GM23248 (cell line): ENCODE measurements around the gene AIP. TPM values are rescaled to one million over a fixed set of nuclear protein-coding genes. Genes with fewer than 3 reads are reported as not detected.

ENCODE experiments used
- DNase-seq: peaks from one replicate; pipeline ENCODE4 v3.0.0-alpha.2; 2015
- H2AFZ ChIP-seq: fragments of 200-600 bp; sonication (generic); 2 replicates; pipeline ENCODE4 v1.6.1; 2016; ENCODE audit warnings: antibody characterized with exemption
- H3F3A ChIP-seq: fragments of 200-600 bp; sonication (generic); 2 replicates; pipeline ENCODE4 v1.6.1; 2016; ENCODE audit warnings: mild to moderate bottlenecking, antibody characterized with exemption, mixed run types; ENCODE audit not compliant: insufficient read depth
- H3K27ac ChIP-seq: fragments of 200-600 bp; sonication (generic); 2 replicates; pipeline ENCODE4 v1.5.1; 2016; ENCODE audit warnings: mild to moderate bottlenecking
- H3K27me3 ChIP-seq: fragments of 200-600 bp; sonication (generic); replicated peaks from 2 replicates; pipeline ENCODE4 v1.6.1; 2016; ENCODE audit warnings: mild to moderate bottlenecking; ENCODE audit not compliant: insufficient read depth
- H3K36me3 ChIP-seq: fragments of 200-600 bp; sonication (generic); 2 replicates; pipeline ENCODE4 v1.6.1; 2016; ENCODE audit warnings: low read depth, mild to moderate bottlenecking
- H3K4me1 ChIP-seq: fragments of 200-600 bp; sonication (generic); 2 replicates; pipeline ENCODE4 v1.6.1; 2016; ENCODE audit warnings: mild to moderate bottlenecking; ENCODE audit not compliant: insufficient read depth
- H3K4me2 ChIP-seq: fragments of 200-600 bp; sonication (generic); one replicate; pipeline ENCODE4 v1.6.1; 2016; ENCODE audit warnings: mild to moderate bottlenecking; ENCODE audit not compliant: unreplicated experiment
- H3K4me3 ChIP-seq: fragments of 200-600 bp; sonication (generic); 2 replicates; pipeline ENCODE4 v1.5.1; 2016; ENCODE audit warnings: mild to moderate bottlenecking
- H3K79me2 ChIP-seq: fragments of 200-600 bp; sonication (generic); 2 replicates; pipeline ENCODE4 v1.6.1; 2016; ENCODE audit warnings: mild to moderate bottlenecking; ENCODE audit not compliant: insufficient read depth
- H3K9ac ChIP-seq: fragments of 200-600 bp; sonication (generic); 2 replicates; pipeline ENCODE4 v1.6.1; 2016; ENCODE audit warnings: mild to moderate bottlenecking
- H3K9me2 ChIP-seq: fragments of 200-600 bp; sonication (generic); 2 replicates; pipeline ENCODE4 v1.6.1; 2016; ENCODE audit warnings: mixed run types, mild to moderate bottlenecking, moderate library complexity; ENCODE audit not compliant: insufficient read depth
- H3K9me3 ChIP-seq: fragments of 200-600 bp; sonication (generic); one replicate; pipeline ENCODE4 v1.6.1; 2017; ENCODE audit warnings: low read depth
- H4K20me1 ChIP-seq: fragments of 200-600 bp; sonication (generic); 2 replicates; pipeline ENCODE4 v1.6.0; 2016; ENCODE audit not compliant: insufficient read depth
- EZH2 ChIP-seq: fragments of 200-600 bp; sonication (generic); IDR thresholded peaks from 2 replicates; pipeline ENCODE4 v1.6.1; 2018; ENCODE audit warnings: antibody characterized with exemption, mild to moderate bottlenecking; ENCODE audit not compliant: insufficient read depth, poor library complexity, severe bottlenecking
- EZH2phosphoT487 ChIP-seq: fragments of 200-600 bp; sonication (generic); IDR thresholded peaks from 2 replicates; pipeline ENCODE4 v1.6.1; 2018; ENCODE audit warnings: antibody characterized with exemption, moderate library complexity, mild to moderate bottlenecking, low read depth; ENCODE audit not compliant: insufficient read depth
- WGBS, 2 experiments: methylation state at CpG; one replicate each; pipeline ENCODE4 v1.1.6; 2015 to 2017; ENCODE audit warnings: low lambda C conversion rate in 2 of 2, low coverage in 1 of 2; ENCODE audit errors: missing lambda C conversion rate in 2 of 2; 5-methylcytosine and 5-hydroxymethylcytosine counted together
- in situ Hi-C: fragments of 300-500 bp; cut with MboI; formaldehyde crosslinking; loops from 2 replicates; pipeline ENCODE4 v1.15.0; 2020
- polyA plus RNA-seq: library from polyadenylated mRNA; unstranded; fragments of >200 nt; fragmentation: Nextera tagmentation; extraction: Ambion mirVana; gene quantifications from 2 replicates; pipeline ENCODE4 v1.2.1, GENCODE V29; 2016
- total RNA-seq: library from RNA; depleted of rRNA; stranded (reverse); fragments of >200 nt; shearing (Covaris generic); gene quantifications from 2 replicates; pipeline ENCODE4 v1.2.3, GENCODE V29; 2014

The AIP gene
- total and polyA plus RNA-seq, 2 experiments from 2014 or later: 56.1 to 58.5 TPM

GRCh38 chr11:67448220-67448609, 34.6 kb upstream of the AIP start:
- H3F3A ChIP-seq: no peaks in the 10 kb centered on the region
- TF ChIP-seq EZH2 (no peak), EZH2phosphoT487 (no peak)
- no peaks in the 10 kb centered on the region for H3K9me3 ChIP-seq
- H3K79me2 ChIP-seq: no peaks in the 10 kb centered on the region
- H3K27ac ChIP-seq: no peak overlapping the region
- in situ Hi-C loops: no loop called here
- no peaks in the 10 kb centered on the region for H3K36me3 ChIP-seq
- no peak overlapping the region for H3K9ac ChIP-seq
- H4K20me1 ChIP-seq: no peaks in the 10 kb centered on the region
- 0 out of 2 replicates have a peak, but pooled peaks cover 3% of the 10 kb centered on the region for H3K4me1 ChIP-seq
- no peak overlapping the region for H3K4me3 ChIP-seq
- no peak for DNase-seq
- H3K27me3 ChIP-seq: no peaks in the 10 kb centered on the region
- no peak overlapping the region for H3K4me2 ChIP-seq
- WGBS, 2 experiments: 86 to 88% methylated on average over 7 of the region's 7 CpGs
- H2AFZ ChIP-seq: no peak overlapping the region
- H3K9me2 ChIP-seq: no peaks in the 10 kb centered on the region

- Histone ChIP-seq H3K79me2 (no peaks in the 10 kb centered on the region), H3K9me3 (no peaks in the 10 kb centered on the region), H3F3A (no peaks in the 10 kb centered on the region), H3K9ac (no peak overlapping the region), H3K4me3 (no peak overlapping the region), H3K4me1 (0 out of 2 replicates have a peak, but pooled peaks cover 1% of the 10 kb centered on the region), H3K9me2 (no peaks in the 10 kb centered on the region), H4K20me1 (no peaks in the 10 kb centered on the region), H2AFZ (no peak overlapping the region), H3K4me2 (no peak overlapping the region), H3K27ac (no peak overlapping the region), H3K27me3 (no peaks in the 10 kb centered on the region), H3K36me3 (no peaks in the 10 kb centered on the region)
- DNase-seq: no peak
- WGBS, 2 experiments: 63 to 67% methylated on average over 9 of the region's 9 CpGs
- no peak for TF ChIP-seq EZH2
- in situ Hi-C loops: no loop called here
Observed at GRCh38 chr11:67449116-67449844, 33.5 kb upstream of the AIP start.

GRCh38 chr11:67450796-67451657, 31.8 kb upstream of the AIP start:
- Histone ChIP-seq H3K79me2 (no peaks in the 10 kb centered on the region), H3K4me2 (no peak overlapping the region), H3K36me3 (no peaks in the 10 kb centered on the region), H2AFZ (no peak overlapping the region), H3F3A (no peaks in the 10 kb centered on the region), H3K27me3 (no peaks in the 10 kb centered on the region), H4K20me1 (no peaks in the 10 kb centered on the region), H3K4me3 (no peak overlapping the region), H3K4me1 (no peaks in the 10 kb centered on the region), H3K9me2 (no peaks in the 10 kb centered on the region), H3K27ac (no peak overlapping the region), H3K9ac (no peak overlapping the region), H3K9me3 (no peaks in the 10 kb centered on the region)
- WGBS, 2 experiments: 81 to 85% methylated on average over 25 of the region's 25 CpGs
- no peak for DNase-seq
- in situ Hi-C loops: no loop called here
- TF ChIP-seq EZH2 (no peak), EZH2phosphoT487 (no peak)

DNA sequence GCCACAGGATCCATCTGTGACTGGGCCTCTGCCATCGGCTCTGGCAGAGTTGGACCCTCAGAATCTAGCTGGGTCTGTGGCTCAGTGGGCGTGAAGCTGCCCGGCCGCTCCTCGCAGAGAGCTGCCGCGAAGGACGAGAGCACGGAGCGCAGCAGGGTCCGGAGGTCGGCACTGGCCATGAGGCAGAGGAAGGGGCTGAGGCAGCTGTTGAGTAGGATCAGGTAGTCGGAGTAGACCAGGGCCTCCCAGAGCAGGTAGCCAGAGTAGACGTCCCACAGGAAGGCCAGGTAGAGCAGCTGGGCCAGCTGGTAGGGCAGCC, 31.2 kb upstream of the AIP start:
- 90 to 92% methylated on average over 13 to 14 of the region's 14 CpGs for WGBS, 2 experiments
- no peaks in the 10 kb centered on the region for H3F3A ChIP-seq
- H3K27me3 ChIP-seq: no peaks in the 10 kb centered on the region
- H2AFZ ChIP-seq: no peak overlapping the region
- no peak overlapping the region for H3K27ac ChIP-seq
- DNase-seq: no peak
- H3K9me3 ChIP-seq: no peaks in the 10 kb centered on the region
- H3K4me2 ChIP-seq: no peak overlapping the region
- H3K4me1 ChIP-seq: no peaks in the 10 kb centered on the region
- no peaks in the 10 kb centered on the region for H4K20me1 ChIP-seq
- H3K9ac ChIP-seq: no peak overlapping the region
- H3K79me2 ChIP-seq: no peaks in the 10 kb centered on the region
- H3K36me3 ChIP-seq: no peaks in the 10 kb centered on the region
- H3K9me2 ChIP-seq: no peaks in the 10 kb centered on the region
- in situ Hi-C loops: no loop called here
- TF ChIP-seq EZH2 (no peak), EZH2phosphoT487 (no peak)
- H3K4me3 ChIP-seq: no peak overlapping the region
